HUES6 (cell line): Measurements from ENCODE around the gene NAA80.
"Not testable (repeated sequence)": the region's sequence is repeated elsewhere in the genome, so short reads cannot be mapped to it uniquely, and the experiment has no call there.

Experiments used
- H3K27ac ChIP-seq: 2 replicates; pipeline ENCODE4 v1.7.0; 2013; ENCODE audit warnings: low read depth, mild to moderate bottlenecking, low read length, inconsistent platforms
- H3K27me3 ChIP-seq: 2 replicates; pipeline ENCODE4 v1.6.1; 2013; ENCODE audit warnings: low read length; ENCODE audit not compliant: control insufficient read depth, insufficient read depth
- H3K36me3 ChIP-seq: 2 replicates; pipeline ENCODE4 v1.6.1; 2013; ENCODE audit warnings: low read length; ENCODE audit not compliant: control insufficient read depth, insufficient read depth
- H3K4me1 ChIP-seq: 2 replicates; pipeline ENCODE4 v1.6.1; 2013; ENCODE audit warnings: low read length; ENCODE audit not compliant: control insufficient read depth, insufficient read depth
- H3K4me3 ChIP-seq: 2 replicates; pipeline ENCODE4 v1.5.1; 2013; ENCODE audit warnings: low read depth, low read length
- H3K9ac ChIP-seq: one replicate; pipeline ENCODE4 v1.6.1; 2013; ENCODE audit warnings: mild to moderate bottlenecking, low read length
- H3K9me3 ChIP-seq: 2 replicates; pipeline ENCODE4 v1.6.1; 2013; ENCODE audit warnings: low read depth, low read length; ENCODE audit not compliant: control insufficient read depth, insufficient read depth

NAA80 gene

GRCh38 chr3:50320853-50321335, 21.7 kb upstream of the NAA80 start:
- Histone ChIP-seq H3K27me3 (no peaks in the 10 kb centered on the region), H3K9me3 (no peaks in the 10 kb centered on the region), H3K9ac (peak overlapping the region; percentile 100), H3K36me3 (peaks cover 45% of the 10 kb centered on the region), H3K4me3 (peak overlapping the region; percentile 76), H3K4me1 (peaks cover 38% of the 10 kb centered on the region), H3K27ac (peak overlapping the region; percentile 100)

GRCh38 chr3:50319894-50320625, 20.9 kb upstream of the NAA80 start:
- Histone ChIP-seq H3K27me3 (no peaks in the 10 kb centered on the region), H3K9ac (peak overlapping the region; percentile 100), H3K9me3 (no peaks in the 10 kb centered on the region), H3K4me1 (peaks cover 38% of the 10 kb centered on the region), H3K27ac (no peak overlapping the region), H3K4me3 (peak overlapping the region; percentile 76), H3K36me3 (peaks cover 45% of the 10 kb centered on the region)

GRCh38 chr3:50319181-50319893, 20.1 kb upstream of the NAA80 start:
- Histone ChIP-seq H3K27me3 (no peaks in the 10 kb centered on the region), H3K4me1 (peaks cover 36% of the 10 kb centered on the region), H3K27ac (no peak overlapping the region), H3K9me3 (no peaks in the 10 kb centered on the region), H3K36me3 (peaks cover 46% of the 10 kb centered on the region), H3K9ac (no peak overlapping the region), H3K4me3 (peak overlapping the region; percentile 76; the same call in 1 of the 2 replicates)

DNA sequence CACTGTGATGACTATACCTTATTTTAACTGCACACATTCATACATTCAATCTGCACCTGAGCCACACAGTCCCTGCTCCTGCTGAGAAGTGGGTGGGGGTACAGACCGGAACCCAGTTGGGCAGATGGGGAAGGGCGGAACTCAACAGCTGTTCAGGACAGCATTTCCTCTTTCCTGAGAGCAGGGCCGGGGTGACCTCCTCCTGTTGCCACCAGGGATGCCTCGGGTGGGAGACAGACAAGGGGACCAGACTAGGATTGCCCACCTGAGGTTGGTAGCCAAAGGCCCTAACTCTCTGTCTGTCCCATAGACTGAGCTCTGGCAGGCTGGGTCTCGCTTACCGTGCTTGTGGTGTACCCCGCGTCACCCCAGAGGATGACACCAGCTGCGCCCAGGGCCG, 19.4 kb upstream of the NAA80 start:
- Histone ChIP-seq H3K4me1 (peaks cover 33% of the 10 kb centered on the region), H3K36me3 (peaks cover 46% of the 10 kb centered on the region), H3K4me3 (no peak overlapping the region), H3K9me3 (no peaks in the 10 kb centered on the region), H3K27me3 (no peaks in the 10 kb centered on the region), H3K27ac (no peak overlapping the region), H3K9ac (no peak overlapping the region)

- Histone ChIP-seq H3K9me3 (no peaks in the 10 kb centered on the region), H3K4me1 (peaks cover 30% of the 10 kb centered on the region), H3K27me3 (no peaks in the 10 kb centered on the region), H3K27ac (no peak overlapping the region), H3K4me3 (no peak overlapping the region), H3K9ac (no peak overlapping the region), H3K36me3 (peaks cover 46% of the 10 kb centered on the region)
Observed at GRCh38 chr3:50318163-50318562, 19.0 kb upstream of the NAA80 start.

GRCh38 chr3:50317300-50317699, 18.1 kb upstream of the NAA80 start:
- Histone ChIP-seq H3K27me3 (no peaks in the 10 kb centered on the region), H3K9me3 (no peaks in the 10 kb centered on the region), H3K9ac (no peak overlapping the region), H3K27ac (no peak overlapping the region), H3K36me3 (peaks cover 46% of the 10 kb centered on the region), H3K4me3 (0 out of 2 replicates have a peak overlapping the region, but pooled peaks have one; percentile 9), H3K4me1 (peaks cover 22% of the 10 kb centered on the region)

GRCh38 chr3:50316657-50317242, 17.5 kb upstream of the NAA80 start:
- H3K9me3 ChIP-seq = no peaks in the 10 kb centered on the region
- H3K4me3 ChIP-seq = 0 out of 2 replicates have a peak overlapping the region, but pooled peaks have one; percentile 9
- H3K36me3 ChIP-seq = peaks cover 46% of the 10 kb centered on the region
- H3K9ac ChIP-seq = no peak overlapping the region
- peaks cover 22% of the 10 kb centered on the region for H3K4me1 ChIP-seq
- no peaks in the 10 kb centered on the region for H3K27me3 ChIP-seq
- H3K27ac ChIP-seq = no peak overlapping the region

- Histone ChIP-seq H3K4me3 (no peak overlapping the region), H3K4me1 (peaks cover 13% of the 10 kb centered on the region; the same call in 1 of the 2 replicates), H3K27ac (no peak overlapping the region), H3K9me3 (peaks cover 2% of the 10 kb centered on the region; the same call in 1 of the 2 replicates), H3K36me3 (peaks cover 42% of the 10 kb centered on the region), H3K9ac (no peak overlapping the region), H3K27me3 (no peaks in the 10 kb centered on the region)
Observed at GRCh38 chr3:50314816-50315215, 15.6 kb upstream of the NAA80 start.

GRCh38 chr3:50314342-50314741, 15.1 kb upstream of the NAA80 start:
- Histone ChIP-seq H3K27me3 (no peaks in the 10 kb centered on the region), H3K27ac (no peak overlapping the region), H3K9me3 (peaks cover 7% of the 10 kb centered on the region), H3K36me3 (peaks cover 37% of the 10 kb centered on the region), H3K4me1 (peaks cover 9% of the 10 kb centered on the region; the same call in 1 of the 2 replicates), H3K9ac (no peak overlapping the region), H3K4me3 (no peak overlapping the region)

GRCh38 chr3:50312041-50312440, 12.8 kb upstream of the NAA80 start:
- H3K4me3 ChIP-seq, H3K4me1 ChIP-seq, H3K9ac ChIP-seq, H3K27me3 ChIP-seq, H3K27ac ChIP-seq: not testable (repeated sequence)
- peaks cover 19% of the 10 kb centered on the region for H3K9me3 ChIP-seq
- H3K36me3 ChIP-seq = peaks cover 16% of the 10 kb centered on the region

DNA sequence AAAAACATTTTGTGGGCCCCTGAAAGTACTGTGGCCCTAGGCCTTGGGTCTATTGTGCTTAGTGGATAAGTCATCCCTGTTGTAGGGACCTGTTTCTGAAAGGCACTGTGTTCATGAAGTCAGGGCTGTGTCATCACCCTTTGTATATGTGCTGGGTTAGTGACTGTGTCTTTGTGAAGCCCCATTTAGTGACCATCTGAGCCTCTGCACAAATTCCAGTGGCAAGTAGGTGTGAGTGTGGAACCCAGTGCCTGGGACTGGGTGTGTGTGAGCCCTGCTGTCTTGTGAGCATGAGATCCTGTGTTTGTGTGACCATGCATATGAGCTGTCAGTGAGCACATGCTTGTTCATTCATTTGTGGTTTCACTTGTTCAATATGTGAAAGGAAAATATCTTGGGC, 5.4 kb upstream of the NAA80 start:
- H3K36me3 ChIP-seq = no peaks in the 10 kb centered on the region
- no peaks in the 10 kb centered on the region for H3K27me3 ChIP-seq
- H3K4me1 ChIP-seq = peaks cover 21% of the 10 kb centered on the region
- no peak overlapping the region for H3K4me3 ChIP-seq
- H3K27ac ChIP-seq = no peak overlapping the region
- no peak overlapping the region for H3K9ac ChIP-seq
- peaks cover 29% of the 10 kb centered on the region for H3K9me3 ChIP-seq
